Stomach (tissue), 9 donors: ENCODE results near the gene TTLL8. TPM values are rescaled to one million over a fixed set of nuclear protein-coding genes. Genes with fewer than 3 reads are reported as not detected.

Experiments used
- DNase-seq, 2 donors: peaks; one replicate each; pipeline versions ENCODE4 v3.0.0 to v3.0.0-alpha.2; 2013 to 2019
- H3K27ac ChIP-seq, 5 donors: fragments of 200-600 bp in 4 of 5; sonication (generic) in 4 of 5; one replicate each; pipeline ENCODE4 v1.5.1; 2013 to 2019; ENCODE audit warnings: mild to moderate bottlenecking in 1 of 5, moderate library complexity in 1 of 5
- H3K27me3 ChIP-seq, 3 donors: fragments of 200-600 bp; sonication (generic); one replicate each; pipeline ENCODE4 v1.5.1; 2017 to 2019; ENCODE audit warnings: mixed run types in 1 of 3
- H3K36me3 ChIP-seq, 4 donors: fragments of 200-600 bp; sonication (generic); 1 replicate in 3 of 4; 2 replicates in 1 of 4; pipeline ENCODE4 v1.5.1; 2016 to 2019
- H3K4me1 ChIP-seq, 4 donors: fragments of 200-600 bp; sonication (generic); one replicate each; pipeline ENCODE4 v1.5.1; 2016 to 2019
- H3K4me3 ChIP-seq, 4 donors: fragments of 200-600 bp; sonication (generic) in 3 of 4; one replicate each; pipeline ENCODE4 v1.5.1; 2016 to 2019; ENCODE audit warnings: mild to moderate bottlenecking in 1 of 4
- H3K9me3 ChIP-seq, 4 donors: fragments of 200-600 bp; sonication (generic); one replicate each; pipeline ENCODE4 v1.5.1; 2016 to 2019
- EP300 ChIP-seq: sonication (generic); formaldehyde crosslinking; IDR thresholded peaks from one replicate; pipeline ENCODE4 v1.6.1; 2017; ENCODE audit warnings: antibody characterized with exemption
- POLR2A ChIP-seq, 4 donors: fragments of 450-650 bp; IDR thresholded peaks; one replicate each; pipeline ENCODE4 v1.6.1; 2016; ENCODE audit warnings: antibody characterized with exemption in 4 of 4, control low read depth in 2 of 4, mild to moderate bottlenecking in 1 of 4, moderate library complexity in 1 of 4
- POLR2AphosphoS5 ChIP-seq, 3 donors: sonication (generic); formaldehyde crosslinking; IDR thresholded peaks; one replicate each; pipeline ENCODE4 v1.6.1; 2016; ENCODE audit warnings: antibody characterized with exemption in 3 of 3
- WGBS, 5 donors: extraction: QIAGEN DNeasy Blood & Tissue Kit in 3 of 5; methylation state at CpG; one replicate each; pipeline versions ENCODE4 v1.1.5 to v1.1.7; 2013 to 2018; 5-methylcytosine and 5-hydroxymethylcytosine counted together
- intact Hi-C: fragments of 100-400 bp; cut with DNase I; formaldehyde crosslinking; loops from one replicate; pipeline ENCODE4 v1.15.1; 2023; ENCODE audit warnings: low total_unique reads
- polyA plus RNA-seq, 3 donors: library from polyadenylated mRNA; stranded (reverse); fragments of 200-250 nt; gene quantifications; one replicate each; pipeline ENCODE4 v1.2.3, GENCODE V29; 2013
- total RNA-seq, 5 donors: library from RNA; depleted of rRNA; stranded (reverse); fragments of >200 nt; gene quantifications; one replicate each; pipeline versions ENCODE4 v1.1.0 to v1.2.3, GENCODE V29; 2014 to 2016
- TF ChIP-seq, protein P1 (sequence below), 7 experiments: fragments of 450-650 bp in 4 of 7; fragments of 200-600 bp in 3 of 7; sonication (generic) in 3 of 7; IDR thresholded peaks; one replicate each; pipeline ENCODE4 v1.5.1; 2016 to 2019; ENCODE audit warnings: antibody characterized with exemption in 7 of 7, control low read depth in 2 of 7, mild to moderate bottlenecking in 1 of 7
- donor health status: healthy with polysubstance abuse.
- donor health status: Bipolar disorder and iron deficiency.
- donor health status: healthy.

TTLL8 gene
- total and polyA plus RNA-seq, 8 donors: not detected

DNA sequence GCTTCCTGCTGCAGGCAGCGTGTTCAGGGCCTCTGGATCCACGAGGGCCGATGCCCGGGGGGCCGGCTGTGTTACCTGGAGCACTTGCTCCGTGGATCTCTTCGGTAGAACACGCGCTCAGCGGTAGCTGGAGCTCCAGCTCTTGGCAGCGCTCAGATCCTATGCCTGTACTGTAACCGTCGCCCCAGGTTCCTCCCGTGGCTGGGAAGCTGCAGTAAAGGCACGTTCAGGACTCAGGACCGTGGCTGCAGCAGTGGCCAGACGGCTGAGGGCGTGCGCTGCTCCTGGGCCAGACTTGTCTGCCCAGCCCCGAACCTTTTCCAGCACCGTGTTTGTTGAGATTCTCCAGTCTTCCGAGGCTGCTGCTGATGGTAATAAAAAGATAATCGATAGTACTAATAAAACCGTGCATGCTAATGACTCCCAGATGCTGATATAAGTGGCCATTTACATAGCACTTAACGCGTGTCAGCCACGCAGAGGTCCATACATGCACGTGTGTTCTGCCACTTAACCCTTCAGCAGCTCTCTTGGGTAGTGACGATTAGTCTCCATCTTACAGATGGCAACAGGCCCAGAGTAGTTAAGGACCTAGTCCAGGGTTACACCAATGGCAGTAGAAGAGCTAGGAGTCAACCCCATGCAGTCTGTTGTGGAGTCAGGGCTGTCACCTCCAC lies 33.1 kb upstream of the TTLL8 start:
- peaks cover 0 to 16% (median 11%) of the 10 kb centered on the region in 4 donors for H3K9me3 ChIP-seq
- intact Hi-C loops: no loop called here
- 86 to 89% (median 88%) methylated on average over 17 to 29 of the region's 29 CpGs for WGBS, 5 donors
- peaks cover 0 to 4% (median 0%) of the 10 kb centered on the region in 4 donors for H3K4me1 ChIP-seq
- TF ChIP-seq POLR2AphosphoS5 (IDR thresholded peaks at IDR 0.05) (no peak), POLR2A (IDR thresholded peaks at IDR 0.05) (no peak), EP300 (no peak)
- TF ChIP-seq, protein P1, sequence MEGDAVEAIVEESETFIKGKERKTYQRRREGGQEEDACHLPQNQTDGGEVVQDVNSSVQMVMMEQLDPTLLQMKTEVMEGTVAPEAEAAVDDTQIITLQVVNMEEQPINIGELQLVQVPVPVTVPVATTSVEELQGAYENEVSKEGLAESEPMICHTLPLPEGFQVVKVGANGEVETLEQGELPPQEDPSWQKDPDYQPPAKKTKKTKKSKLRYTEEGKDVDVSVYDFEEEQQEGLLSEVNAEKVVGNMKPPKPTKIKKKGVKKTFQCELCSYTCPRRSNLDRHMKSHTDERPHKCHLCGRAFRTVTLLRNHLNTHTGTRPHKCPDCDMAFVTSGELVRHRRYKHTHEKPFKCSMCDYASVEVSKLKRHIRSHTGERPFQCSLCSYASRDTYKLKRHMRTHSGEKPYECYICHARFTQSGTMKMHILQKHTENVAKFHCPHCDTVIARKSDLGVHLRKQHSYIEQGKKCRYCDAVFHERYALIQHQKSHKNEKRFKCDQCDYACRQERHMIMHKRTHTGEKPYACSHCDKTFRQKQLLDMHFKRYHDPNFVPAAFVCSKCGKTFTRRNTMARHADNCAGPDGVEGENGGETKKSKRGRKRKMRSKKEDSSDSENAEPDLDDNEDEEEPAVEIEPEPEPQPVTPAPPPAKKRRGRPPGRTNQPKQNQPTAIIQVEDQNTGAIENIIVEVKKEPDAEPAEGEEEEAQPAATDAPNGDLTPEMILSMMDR (IDR thresholded peaks at IDR 0.05): no peak
- DNase-seq: no peak
- H3K27ac ChIP-seq: no peak overlapping the region
- H3K27me3 ChIP-seq: peaks cover 0 to 69% (median 15%) of the 10 kb centered on the region in 3 donors
- H3K4me3 ChIP-seq: no peak overlapping the region
- no peaks in the 10 kb centered on the region for H3K36me3 ChIP-seq

DNA sequence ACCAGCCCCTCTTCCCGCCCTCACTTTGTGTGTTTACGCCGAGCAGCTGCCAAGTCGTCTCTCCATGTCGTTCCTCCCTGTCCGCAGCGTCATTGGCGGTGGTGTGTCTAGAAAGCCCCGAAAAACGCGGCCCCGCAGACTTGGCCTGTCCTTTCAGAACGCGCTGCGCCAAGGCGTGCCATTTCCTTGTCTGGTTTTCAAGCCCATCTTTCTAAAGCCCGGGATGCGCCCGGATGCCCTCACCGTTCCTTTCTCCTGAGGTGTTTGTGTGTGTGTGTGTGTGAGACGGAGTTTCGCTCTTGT lies 32.3 kb upstream of the TTLL8 start:
- DNase-seq: no peak
- intact Hi-C loops: no loop called here
- H3K36me3 ChIP-seq: no peaks in the 10 kb centered on the region

DNA sequence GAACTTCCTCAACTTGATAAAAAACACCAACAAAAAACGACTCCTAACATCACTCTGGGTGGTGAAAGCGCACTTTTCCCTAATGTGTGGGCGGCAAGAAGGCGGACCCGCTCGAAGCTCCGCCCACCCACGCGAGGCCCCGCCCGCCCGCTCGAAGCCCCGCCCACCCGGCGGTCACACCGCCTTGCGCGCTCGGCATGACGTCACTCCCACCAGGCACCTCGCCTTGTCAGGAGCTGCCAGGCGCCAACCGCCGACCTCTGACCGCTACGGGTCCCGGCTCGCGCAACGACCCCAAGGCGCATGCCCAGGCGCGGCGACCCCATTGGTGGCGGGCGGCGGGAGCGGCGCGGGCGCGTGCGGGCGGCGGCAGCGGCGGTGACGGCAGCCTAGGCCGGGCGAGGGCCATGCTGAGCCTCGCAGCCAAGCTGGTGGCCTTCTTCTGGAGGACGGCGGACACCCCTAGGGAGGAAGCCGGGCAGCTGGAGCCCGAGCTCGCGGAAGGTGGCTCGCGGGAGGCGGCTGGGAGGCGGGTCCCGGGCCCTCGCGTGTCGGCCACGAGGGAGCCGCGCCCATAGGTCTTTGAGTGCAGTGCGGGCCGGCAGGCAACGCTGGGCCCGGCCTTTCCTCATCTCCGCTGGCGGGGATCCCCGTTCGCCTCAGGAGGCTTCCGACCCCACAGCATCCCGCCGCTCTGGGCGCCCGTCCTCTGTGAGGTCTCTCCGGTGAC lies 31.7 kb upstream of the TTLL8 start, which contains the start of gene MOV10L1:
Gene MOV10L1, plus strand, starts transcription at position 325 of the 730 bp plus-strand sequence. Its CDS starts 83 bp downstream, at position 408.
- H3K36me3 ChIP-seq: no peaks in the 10 kb centered on the region
- H3K4me1 ChIP-seq: peaks cover 0 to 4% (median 2%) of the 10 kb centered on the region in 4 donors
- H3K9me3 ChIP-seq: peaks cover 0 to 16% (median 11%) of the 10 kb centered on the region in 4 donors
- DNase-seq: peak in 1 of 2 donors; percentile 76
- TF ChIP-seq EP300 (no peak), POLR2AphosphoS5 (IDR thresholded peaks at IDR 0.05) (no peak), POLR2A (IDR thresholded peaks at IDR 0.05) (no peak)
- TF ChIP-seq, protein P1 (IDR thresholded peaks at IDR 0.05): no peak
- intact Hi-C loops: no loop called here
- H3K27ac ChIP-seq: no peak within 1 kb of the TSS
- 43 to 60% (median 45%) methylated on average over 51 to 83 of the region's 83 CpGs for WGBS, 5 donors
- H3K4me3 ChIP-seq: no peak within 1 kb of the TSS
- H3K27me3 ChIP-seq: peaks cover 0 to 63% (median 15%) of the 10 kb centered on the region in 3 donors

More for the DNA sequence above, 32.3 kb upstream of the TTLL8 start:
- Histone ChIP-seq H3K4me1 (peaks cover 0 to 4% (median 2%) of the 10 kb centered on the region in 4 donors), H3K4me3 (no peak overlapping the region), H3K27ac (no peak overlapping the region), H3K9me3 (peaks cover 0 to 16% (median 11%) of the 10 kb centered on the region in 4 donors), H3K27me3 (peaks cover 0 to 68% (median 15%) of the 10 kb centered on the region in 3 donors)
- TF ChIP-seq POLR2A (IDR thresholded peaks at IDR 0.05) (no peak), EP300 (no peak), POLR2AphosphoS5 (IDR thresholded peaks at IDR 0.05) (no peak)
- TF ChIP-seq, protein P1 (IDR thresholded peaks at IDR 0.05): no peak
- 90 to 93% (median 91%) methylated on average over 22 of the region's 22 CpGs for WGBS, 5 donors

GRCh38 chr22:50089231-50089630 lies 31.1 kb upstream of the TTLL8 start:
- H3K4me1 ChIP-seq: peaks cover 0 to 4% (median 2%) of the 10 kb centered on the region in 4 donors
- H3K27ac ChIP-seq: no peak overlapping the region
- no peak for DNase-seq
- 87 to 96% (median 92%) methylated on average over 11 of the region's 11 CpGs for WGBS, 5 donors
- H3K4me3 ChIP-seq: no peak overlapping the region
- peaks cover 0 to 16% (median 11%) of the 10 kb centered on the region in 4 donors for H3K9me3 ChIP-seq
- H3K27me3 ChIP-seq: peaks cover 0 to 64% (median 19%) of the 10 kb centered on the region in 3 donors
- TF ChIP-seq, protein P1 (IDR thresholded peaks at IDR 0.05): no peak
- TF ChIP-seq POLR2A (IDR thresholded peaks at IDR 0.05) (no peak), EP300 (no peak), POLR2AphosphoS5 (IDR thresholded peaks at IDR 0.05) (no peak)
- H3K36me3 ChIP-seq: no peaks in the 10 kb centered on the region
- intact Hi-C loops: no loop called here
